HepG2 (cell line): ENCODE data around the gene DST. TPM values are rescaled to one million over a fixed set of nuclear protein-coding genes. Genes with fewer than 3 reads are reported as not detected.
A peak's percentile ranks its signal among the peaks of the same experiment; 100 is the strongest.

ENCODE experiments used
- ATAC-seq: fragments of 200-7000 bp; cut with Tn5 transposase; 3 replicates; pipeline ENCODE4 v1.9.1; 2020; ENCODE audit warnings: mild to moderate bottlenecking, moderate library complexity
- BruUV-seq: library from RNA; stranded (reverse); fragments of 400-500 nt; replicated peaks from 2 replicates; lab custom pipeline; 2021; lab: Mats Ljungman, UMichigan
- CTCF ChIA-PET: fragments of 300-600 bp; formaldehyde crosslinking; extraction: SDS; loops from one replicate; lab custom pipeline; 2021; ENCODE audit warnings: low total read pairs, inconsistent platforms, low intra/inter-chr PET ratio; lab: Yijun Ruan, JAX
- POLR2A ChIA-PET: fragments of 350-600 bp; sonication (Branson Sonifier 250); formaldehyde crosslinking; loops from one replicate; lab custom pipeline; 2020; ENCODE audit warnings: antibody characterized with exemption, inconsistent platforms; lab: Yijun Ruan, JAX
- DNase-seq: peaks from one replicate; pipeline ENCODE4 v3.0.0-alpha.2; 2015; ENCODE audit warnings: low spot score
- FAIRE-seq: peaks from 3 replicates; lab custom pipeline; 2011; peaks lifted over from hg19 to GRCh38; lab: Jason Lieb, UNC
- H2AFZ ChIP-seq: one replicate; pipeline ENCODE4 v1.6.1; 2011; ENCODE audit warnings: low read length, inconsistent platforms
- H3K27ac ChIP-seq: fragments of 300-600 bp; 3 replicates; pipeline ENCODE4 v1.8.0; 2011; ENCODE audit warnings: mixed run types, mild to moderate bottlenecking, mixed read lengths, low read length, inconsistent platforms; ENCODE audit not compliant: insufficient read depth; ENCODE audit errors: extremely low read length
- H3K27me3 ChIP-seq, 2 experiments: fragments of 200-600 bp in 1 of 2; 2 replicates in 1 of 2; 3 replicates in 1 of 2; pipeline versions ENCODE4 v1.6.0 to v1.8.0; 2011; ENCODE audit warnings: low read length in 2 of 2, mild to moderate bottlenecking in 2 of 2, moderate library complexity in 2 of 2, inconsistent platforms in 1 of 2; ENCODE audit not compliant: insufficient read depth in 2 of 2, control insufficient read depth in 1 of 2
- H3K36me3 ChIP-seq, 2 experiments: fragments of 200-600 bp in 1 of 2; replicated peaks in 1 of 2; 2 replicates in 1 of 2; 3 replicates in 1 of 2; pipeline versions ENCODE4 v1.5.1 to v1.8.0; 2011; ENCODE audit warnings: low read length in 2 of 2, inconsistent platforms in 1 of 2; ENCODE audit not compliant: insufficient read depth in 2 of 2, control insufficient read depth in 1 of 2
- H3K4me1 ChIP-seq: 2 replicates; pipeline ENCODE4 v1.5.1; 2012; ENCODE audit warnings: low read length, inconsistent platforms; ENCODE audit not compliant: insufficient read depth
- H3K4me2 ChIP-seq: 2 replicates; pipeline ENCODE4 v1.6.0; 2011; ENCODE audit warnings: low read depth, low read length, inconsistent platforms
- H3K4me3 ChIP-seq, 3 experiments: fragments of 200-600 bp in 1 of 3; sonication (generic), shearing (Covaris generic) in 1 of 3; replicated peaks in 1 of 3; 2 replicates each; pipeline ENCODE4 v1.5.1; 2011 to 2016; ENCODE audit warnings: low read length in 3 of 3, inconsistent platforms in 2 of 3, low read depth in 2 of 3, mild to moderate bottlenecking in 2 of 3, control low read depth in 1 of 3, mixed read lengths in 1 of 3; ENCODE audit not compliant: insufficient read depth in 1 of 3
- H3K79me2 ChIP-seq: one replicate; pipeline ENCODE4 v1.6.1; 2011; ENCODE audit warnings: low read length, inconsistent platforms; ENCODE audit not compliant: insufficient read depth
- H3K9ac ChIP-seq: 2 replicates; pipeline ENCODE4 v1.6.0; 2011; ENCODE audit warnings: mild to moderate bottlenecking, low read depth, low read length, inconsistent platforms; ENCODE audit not compliant: insufficient read depth
- H3K9me3 ChIP-seq: 2 replicates; pipeline ENCODE4 v1.5.1; 2012; ENCODE audit warnings: mild to moderate bottlenecking, low read length
- H4K20me1 ChIP-seq: 2 replicates; pipeline ENCODE4 v1.6.0; 2011; ENCODE audit warnings: inconsistent platforms, mild to moderate bottlenecking, low read length, moderate library complexity; ENCODE audit not compliant: insufficient read depth
- BCLAF1 ChIP-seq: fragments of 450-650 bp; IDR thresholded peaks from 2 replicates; pipeline ENCODE4 v1.6.1; 2017; ENCODE audit warnings: mild to moderate bottlenecking
- DNMT3B ChIP-seq: conservative IDR thresholded peaks from 2 replicates; pipeline ENCODE4 v1.6.1; 2016; ENCODE audit warnings: missing biosample characterization, control low read depth
- FOXA3 ChIP-seq: IDR thresholded peaks from 2 replicates; pipeline ENCODE4 v1.6.1; 2016; ENCODE audit warnings: missing genetic modification reagents, missing compliant biosample characterization
- FOXP1 ChIP-seq, 2 experiments: fragments of 450-650 bp in 1 of 2; IDR thresholded peaks; 2 replicates each; pipeline ENCODE4 v1.6.1; 2017 to 2018; ENCODE audit warnings: antibody characterized with exemption in 1 of 2
- GATAD2A ChIP-seq: IDR thresholded peaks from 2 replicates; pipeline ENCODE4 v1.6.1; 2016
- HMG20A ChIP-seq: IDR thresholded peaks from 2 replicates; pipeline ENCODE4 v1.6.1; 2016; ENCODE audit warnings: borderline replicate concordance
- HNRNPUL1 ChIP-seq: fragments of 200-400 bp; formaldehyde crosslinking; IDR thresholded peaks from 2 replicates; pipeline ENCODE4 v1.6.1; 2017; ENCODE audit warnings: low read depth, mild to moderate bottlenecking, low read length, moderate library complexity
- JARID2 ChIP-seq: sonication (generic); formaldehyde crosslinking; IDR thresholded peaks from 2 replicates; pipeline ENCODE4 v1.8.1; 2023; ENCODE audit warnings: missing genetic modification reagents, inconsistent platforms; ENCODE audit not compliant: insufficient replicate concordance
- KAT7 ChIP-seq: IDR thresholded peaks from 2 replicates; pipeline ENCODE4 v1.6.1; 2018; ENCODE audit warnings: borderline replicate concordance, missing compliant biosample characterization
- ZNF225 ChIP-seq: sonication (generic); formaldehyde crosslinking; IDR thresholded peaks from 2 replicates; pipeline ENCODE4 v1.4.0; 2020; ENCODE audit warnings: mild to moderate bottlenecking, missing genetic modification reagents
- ZNF235 ChIP-seq: sonication (generic); formaldehyde crosslinking; IDR thresholded peaks from 2 replicates; pipeline ENCODE4 v1.8.1; 2023; ENCODE audit warnings: mild to moderate bottlenecking, missing genetic modification reagents, borderline replicate concordance
- ZNF576 ChIP-seq: sonication (generic); formaldehyde crosslinking; IDR thresholded peaks from 2 replicates; pipeline ENCODE4 v1.4.0; 2020; ENCODE audit warnings: mild to moderate bottlenecking, missing genetic modification reagents
- ZNF710 ChIP-seq: sonication (generic); formaldehyde crosslinking; IDR thresholded peaks from 2 replicates; pipeline ENCODE4 v1.5.0; 2020; ENCODE audit warnings: mild to moderate bottlenecking, missing genetic modification reagents, borderline replicate concordance
- ZNF83 ChIP-seq: sonication (generic); formaldehyde crosslinking; IDR thresholded peaks from 2 replicates; pipeline ENCODE4 v1.4.0; 2020; ENCODE audit warnings: missing genetic modification reagents, mild to moderate bottlenecking, borderline replicate concordance
- ZNF879 ChIP-seq: sonication (generic); formaldehyde crosslinking; IDR thresholded peaks from 2 replicates; pipeline ENCODE4 v1.8.1; 2023; ENCODE audit warnings: missing genetic modification reagents
- WGBS: methylation state at CpG from one replicate; pipeline ENCODE4 v1.1.6; 2017; ENCODE audit warnings: low lambda C conversion rate; 5-methylcytosine and 5-hydroxymethylcytosine counted together
- in situ Hi-C: cut with HindIII; loops from 2 replicates; pipeline ENCODE4 v1.10.0; 2017; ENCODE audit warnings: low pct_unique_long_range_greater_than_20kb; ENCODE audit not compliant: extremely low pct_ligation_motif_present
- intact Hi-C: fragments of 100-400 bp; cut with micrococcal nuclease; formaldehyde crosslinking; loops from one replicate; pipeline ENCODE4 v1.10.0; 2022; ENCODE audit not compliant: unreplicated experiment
- polyA plus RNA-seq, 8 experiments: library from polyadenylated mRNA; depleted of rRNA in 3 of 8; stranded (reverse) in 7 of 8; unstranded in 1 of 8; fragments of >200 nt; fragmentation: Illumina TruSeq in 4 of 8; extraction: Trizol in 4 of 8; gene quantifications; 2 replicates each; pipeline versions ENCODE4 v1.2.1 to v1.2.3, GENCODE V29; 2011 to 2016; ENCODE audit warnings: low read depth in 4 of 8, missing spikeins in 1 of 8, mixed read lengths in 1 of 8; ENCODE audit not compliant: insufficient read depth in 1 of 8
- total RNA-seq, 5 experiments: library from RNA; depleted of rRNA; stranded (reverse); fragments of >200 nt; fragmentation: Illumina TruSeq; extraction: Trizol; gene quantifications; 2 replicates each; pipeline ENCODE4 v1.2.3, GENCODE V29; 2016; ENCODE audit warnings: low read depth in 1 of 5
- TF ChIP-seq, protein P1 (sequence below): IDR thresholded peaks from 2 replicates; pipeline ENCODE4 v1.4.0; 2020; ENCODE audit warnings: mild to moderate bottlenecking, missing genetic modification reagents

DST gene
- total and polyA plus RNA-seq, 2 of the 13 experiments (the other 11 are each of a cell fraction or from before 2014, with no cell fraction given): 64.4 to 89.0 TPM

GRCh38 chr6:56686429-56686828 is 43.7 kb upstream of the DST start:
- 24% methylated on average over 2 of the region's 2 CpGs for WGBS
- no peak overlapping the region for H3K4me3 ChIP-seq
- H3K36me3 ChIP-seq: peaks cover 0 to 2% of the 10 kb centered on the region in 2 experiments; a peak in 1 of 5 replicates
- H3K4me2 ChIP-seq: peak overlapping the region; percentile 22; the same call in 1 of the 2 replicates
- FAIRE-seq: no peak
- intact Hi-C loops (no loop called here), in situ Hi-C loops (no loop called here)
- no peak overlapping the region for H2AFZ ChIP-seq
- H3K79me2 ChIP-seq: peaks cover 21% of the 10 kb centered on the region
- H3K9me3 ChIP-seq: no peaks in the 10 kb centered on the region
- H3K27me3 ChIP-seq: no peaks in the 10 kb centered on the region
- H3K27ac ChIP-seq: no peak overlapping the region
- CTCF ChIA-PET: no interaction called here
- H3K4me1 ChIP-seq: peaks cover 95% of the 10 kb centered on the region
- no TSS peak for BruUV-seq
- DNase-seq: peak; percentile 50
- POLR2A ChIA-PET: interaction anchor here (1.9 to 4.1 kb wide), 2 partner anchors 8 to 44 kb away, joined by 5 to 15 read pairs; partner anchors contain the start of gene DST
- no peaks in the 10 kb centered on the region for H4K20me1 ChIP-seq
- no peak overlapping the region for H3K9ac ChIP-seq
- peak; percentile 39; the same call in 2 of the 3 replicates for ATAC-seq
- TF ChIP-seq BCLAF1 (no peak), ZNF235 (no peak), ZNF83 (CRISPR knock-in tag) (no peak), HNRNPUL1 (no peak), ZNF576 (CRISPR knock-in tag) (no peak), FOXP1 (IDR thresholded peaks at IDR 0.05) (no peak), FOXP1 (CRISPR knock-in tag; IDR thresholded peaks at IDR 0.05) (peak; percentile 70; the same call in 1 of the 2 replicates), FOXA3 (CRISPR knock-in tag) (peak; percentile 65; the same call in 1 of the 2 replicates), ZNF225 (CRISPR knock-in tag) (no peak), HMG20A (peak; percentile 51; the same call in 1 of the 2 replicates), GATAD2A (CRISPR knock-in tag) (peak; percentile 60), ZNF710 (peak; percentile 74; the same call in 1 of the 2 replicates), DNMT3B (CRISPR knock-in tag) (0 out of 2 replicates have a peak, but pooled peaks have one; percentile 20), JARID2 (CRISPR knock-in tag) (no peak), ZNF879 (CRISPR knock-in tag) (no peak), KAT7 (CRISPR knock-in tag) (no peak)
- TF ChIP-seq, protein P1, sequence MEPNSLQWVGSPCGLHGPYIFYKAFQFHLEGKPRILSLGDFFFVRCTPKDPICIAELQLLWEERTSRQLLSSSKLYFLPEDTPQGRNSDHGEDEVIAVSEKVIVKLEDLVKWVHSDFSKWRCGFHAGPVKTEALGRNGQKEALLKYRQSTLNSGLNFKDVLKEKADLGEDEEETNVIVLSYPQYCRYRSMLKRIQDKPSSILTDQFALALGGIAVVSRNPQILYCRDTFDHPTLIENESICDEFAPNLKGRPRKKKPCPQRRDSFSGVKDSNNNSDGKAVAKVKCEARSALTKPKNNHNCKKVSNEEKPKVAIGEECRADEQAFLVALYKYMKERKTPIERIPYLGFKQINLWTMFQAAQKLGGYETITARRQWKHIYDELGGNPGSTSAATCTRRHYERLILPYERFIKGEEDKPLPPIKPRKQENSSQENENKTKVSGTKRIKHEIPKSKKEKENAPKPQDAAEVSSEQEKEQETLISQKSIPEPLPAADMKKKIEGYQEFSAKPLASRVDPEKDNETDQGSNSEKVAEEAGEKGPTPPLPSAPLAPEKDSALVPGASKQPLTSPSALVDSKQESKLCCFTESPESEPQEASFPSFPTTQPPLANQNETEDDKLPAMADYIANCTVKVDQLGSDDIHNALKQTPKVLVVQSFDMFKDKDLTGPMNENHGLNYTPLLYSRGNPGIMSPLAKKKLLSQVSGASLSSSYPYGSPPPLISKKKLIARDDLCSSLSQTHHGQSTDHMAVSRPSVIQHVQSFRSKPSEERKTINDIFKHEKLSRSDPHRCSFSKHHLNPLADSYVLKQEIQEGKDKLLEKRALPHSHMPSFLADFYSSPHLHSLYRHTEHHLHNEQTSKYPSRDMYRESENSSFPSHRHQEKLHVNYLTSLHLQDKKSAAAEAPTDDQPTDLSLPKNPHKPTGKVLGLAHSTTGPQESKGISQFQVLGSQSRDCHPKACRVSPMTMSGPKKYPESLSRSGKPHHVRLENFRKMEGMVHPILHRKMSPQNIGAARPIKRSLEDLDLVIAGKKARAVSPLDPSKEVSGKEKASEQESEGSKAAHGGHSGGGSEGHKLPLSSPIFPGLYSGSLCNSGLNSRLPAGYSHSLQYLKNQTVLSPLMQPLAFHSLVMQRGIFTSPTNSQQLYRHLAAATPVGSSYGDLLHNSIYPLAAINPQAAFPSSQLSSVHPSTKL: peak; percentile 77
